Stimulated activated CD8-positive, alpha-beta memory T cell treated with anti-CD3 and anti-CD28 coated beads, Interleukin-7, amount 100 ng/mL, for 24 hours (primary cell): ENCODE data around the gene MAP3K21.

Source experiments
- DNase-seq: peaks from one replicate; pipeline ENCODE4 v3.0.0-alpha.2; 2020; ENCODE audit warnings: low read depth

The MAP3K21 gene

GRCh38 chr1:233389169-233389568, 61.6 kb downstream of the MAP3K21 start:
- no peak for DNase-seq

- no peak for DNase-seq
Measured at GRCh38 chr1:233389893-233390292, 62.4 kb downstream of the MAP3K21 start.

DNA sequence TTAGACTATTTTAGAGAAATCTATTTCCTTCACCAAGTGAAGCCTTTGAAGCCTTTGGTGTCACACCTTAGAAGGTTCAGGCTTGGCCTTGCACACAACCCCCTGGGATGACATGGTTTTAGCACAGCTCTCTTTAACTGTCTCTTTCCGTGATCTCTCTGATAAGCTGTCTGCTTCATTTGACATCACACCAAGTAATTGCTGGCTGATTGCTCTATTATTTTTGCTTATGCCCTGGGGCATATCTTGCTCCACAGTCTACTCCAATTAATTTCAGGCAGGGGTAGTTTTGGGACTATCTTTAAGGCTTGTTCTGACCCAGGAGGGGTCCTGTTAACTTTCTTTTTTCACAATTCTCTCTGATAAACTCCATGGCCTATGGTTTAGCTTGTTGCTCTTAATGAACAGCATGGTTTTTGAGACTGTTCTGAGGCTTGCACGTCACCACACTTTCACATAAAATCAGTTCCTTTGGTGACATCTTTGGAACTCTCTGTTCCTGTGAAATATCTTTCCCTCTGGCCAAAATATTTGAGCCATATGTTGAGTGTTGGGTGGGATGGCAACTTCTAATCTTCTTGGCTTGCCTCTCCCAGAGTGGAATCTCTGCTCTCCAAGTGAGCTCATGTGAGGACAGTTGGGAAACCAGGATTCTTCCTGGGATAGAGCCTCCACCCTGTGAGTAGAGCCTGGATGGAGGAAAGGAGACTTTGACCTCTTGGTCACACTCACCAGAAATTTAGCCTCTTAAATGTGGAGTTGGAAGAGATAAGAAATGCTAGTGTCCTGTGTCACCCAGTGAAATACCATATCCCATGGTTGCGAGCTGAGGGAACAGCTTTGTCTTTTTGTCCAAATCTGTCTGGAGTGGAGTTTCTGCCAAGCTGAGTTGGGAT, 63.6 kb downstream of the MAP3K21 start:
- no peak for DNase-seq

DNA sequence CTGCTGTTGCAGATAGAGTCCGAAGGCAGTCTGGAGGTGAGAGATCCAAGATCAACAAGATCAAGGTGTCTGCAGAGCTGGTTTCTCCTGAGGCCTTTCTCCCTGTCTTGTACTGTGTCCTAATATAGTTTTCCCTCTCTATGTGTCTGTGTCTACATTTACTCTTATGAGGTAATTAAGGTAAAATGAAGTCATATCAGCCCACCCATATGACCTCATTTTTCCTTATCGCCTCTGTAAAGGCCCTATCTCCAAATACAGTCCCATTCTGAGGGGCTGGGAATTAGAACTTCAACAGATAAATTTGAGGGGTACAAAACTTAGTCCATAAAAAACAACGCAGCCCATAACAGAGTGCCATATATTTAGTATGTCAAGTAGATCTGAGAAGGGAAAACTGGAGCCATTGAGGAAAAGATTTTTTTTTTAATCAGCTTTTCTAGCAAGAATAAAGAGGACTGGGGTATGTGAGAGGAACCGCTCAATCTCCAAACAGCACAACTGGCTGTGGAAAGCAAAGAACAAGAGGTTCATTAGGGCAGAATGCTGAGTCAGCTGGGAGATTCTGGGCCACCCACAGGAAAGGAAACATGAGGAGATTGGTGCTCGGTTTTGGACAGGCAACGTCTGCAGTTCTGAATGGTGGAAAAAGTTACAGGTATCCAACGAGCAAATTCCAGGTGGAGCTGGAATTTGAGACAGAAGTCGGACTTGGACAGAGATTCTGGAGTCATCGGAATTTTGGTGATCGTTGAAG, 65.7 kb downstream of the MAP3K21 start:
- no peak for DNase-seq

GRCh38 chr1:233393926-233394680, 66.6 kb downstream of the MAP3K21 start:
- no peak for DNase-seq

GRCh38 chr1:233394860-233395717, 67.6 kb downstream of the MAP3K21 start:
- DNase-seq = no peak

GRCh38 chr1:233395863-233396646, 68.5 kb downstream of the MAP3K21 start:
- no peak for DNase-seq

DNA sequence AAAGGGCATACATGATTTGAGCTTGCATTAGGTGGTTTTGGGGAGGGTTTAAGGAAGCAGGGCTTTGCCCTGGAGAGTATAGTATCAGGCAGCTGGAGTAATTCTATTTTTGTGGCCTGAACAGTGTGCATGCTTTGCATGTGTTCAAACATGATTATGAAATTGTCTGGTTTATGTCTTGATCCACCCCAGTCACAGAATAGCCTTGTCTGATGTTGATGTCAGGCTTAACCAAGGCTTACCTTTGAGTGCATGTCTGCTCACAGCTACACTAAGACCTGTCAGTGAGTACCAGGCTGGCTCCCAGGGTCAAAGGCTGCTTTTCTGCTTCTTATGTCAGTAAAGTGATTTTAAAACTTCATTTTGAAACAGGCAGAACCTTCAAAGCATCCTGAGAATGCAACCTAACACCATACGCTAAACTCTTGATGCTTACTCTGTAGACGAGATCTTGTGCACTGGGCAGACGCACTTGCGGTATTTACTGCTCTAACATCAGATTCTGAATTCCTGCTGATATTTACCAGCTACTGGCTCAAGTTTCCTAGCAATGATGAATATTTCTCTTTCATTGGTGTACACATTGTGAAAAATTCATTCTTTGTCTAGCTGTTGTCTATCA, 78.9 kb downstream of the MAP3K21 start:
- DNase-seq = no peak

DNA sequence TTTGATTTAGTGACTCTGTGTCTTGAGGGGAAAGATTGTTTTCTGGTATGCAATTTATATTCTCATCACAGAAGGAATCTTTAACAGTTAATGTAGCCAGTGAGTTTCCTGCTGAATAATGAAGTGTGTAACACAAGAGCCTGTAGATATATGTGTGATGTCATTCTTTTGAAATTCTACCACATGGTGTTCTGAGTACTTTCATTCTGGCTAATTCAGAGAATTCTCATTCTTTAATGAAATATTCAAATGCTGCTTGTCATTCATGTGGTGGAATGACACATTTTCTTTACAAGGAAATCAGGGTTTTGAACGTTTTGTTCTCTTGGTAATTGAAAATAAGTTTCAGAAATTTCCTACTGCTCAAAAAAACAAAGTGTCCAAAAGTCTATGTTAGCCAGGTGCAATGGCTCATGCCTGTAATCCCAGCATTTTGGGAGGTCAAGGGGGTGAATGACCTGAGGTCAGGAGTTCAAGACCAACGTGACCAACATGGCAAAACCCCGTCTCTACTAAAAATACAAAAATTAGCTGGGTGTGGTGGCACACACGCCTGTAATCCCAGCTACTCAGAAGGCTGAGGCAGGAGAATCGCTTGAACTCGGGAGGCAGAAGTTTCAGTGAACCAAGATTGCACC, 79.6 kb downstream of the MAP3K21 start:
- no peak for DNase-seq

- no peak for DNase-seq
Measured at GRCh38 chr1:233409540-233409939, 82.0 kb downstream of the MAP3K21 start.

DNA sequence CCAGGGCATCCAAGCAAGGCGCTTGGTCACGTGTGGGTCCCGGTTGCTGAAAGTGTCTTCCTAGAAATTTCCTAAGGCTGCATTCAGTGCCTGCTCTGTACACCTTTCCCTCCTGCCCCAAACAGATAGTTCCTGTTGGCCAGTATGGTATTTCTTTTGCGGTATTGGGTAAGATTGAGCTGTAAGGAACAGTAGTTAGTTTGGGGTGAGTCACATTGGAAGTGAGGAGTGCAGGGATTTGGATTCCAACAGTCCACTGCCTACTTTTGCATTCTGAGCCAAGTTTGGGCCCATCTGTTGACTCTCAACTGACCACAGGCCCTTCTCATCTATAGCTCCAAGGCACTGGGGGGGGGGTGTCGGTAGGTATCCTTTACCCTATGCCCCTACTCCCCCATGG, 83.4 kb downstream of the MAP3K21 start:
- DNase-seq = no peak

- no peak for DNase-seq
Measured at GRCh38 chr1:233412812-233413211, 85.3 kb downstream of the MAP3K21 start.

- DNase-seq = no peak
Measured at GRCh38 chr1:233421293-233421692, 93.8 kb downstream of the MAP3K21 start.

DNA sequence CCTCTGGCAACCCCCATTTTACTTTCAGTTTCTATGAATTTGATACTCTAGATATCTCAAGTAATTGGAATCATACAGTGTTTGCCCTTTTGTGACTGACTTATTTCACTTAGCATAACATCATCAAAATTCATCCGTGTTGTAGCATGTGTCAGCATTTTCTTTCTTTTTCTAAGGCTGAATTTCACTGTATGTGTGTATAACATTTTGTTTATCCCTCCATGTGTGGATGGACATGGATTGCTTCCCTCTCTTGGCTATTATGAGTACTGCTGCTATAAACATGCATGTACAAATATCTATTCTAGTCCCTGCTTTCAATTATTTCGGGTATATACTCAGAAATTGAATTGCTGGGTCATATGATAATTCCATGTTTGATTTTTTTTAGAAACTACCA, 97.3 kb downstream of the MAP3K21 start:
- no peak for DNase-seq

GRCh38 chr1:233427907-233428306, 100.4 kb downstream of the MAP3K21 start:
- DNase-seq = no peak

- no peak for DNase-seq
Measured at GRCh38 chr1:233431753-233432403, 104.4 kb downstream of the MAP3K21 start.

GRCh38 chr1:233432916-233433315, 105.4 kb downstream of the MAP3K21 start:
- DNase-seq = no peak

DNA sequence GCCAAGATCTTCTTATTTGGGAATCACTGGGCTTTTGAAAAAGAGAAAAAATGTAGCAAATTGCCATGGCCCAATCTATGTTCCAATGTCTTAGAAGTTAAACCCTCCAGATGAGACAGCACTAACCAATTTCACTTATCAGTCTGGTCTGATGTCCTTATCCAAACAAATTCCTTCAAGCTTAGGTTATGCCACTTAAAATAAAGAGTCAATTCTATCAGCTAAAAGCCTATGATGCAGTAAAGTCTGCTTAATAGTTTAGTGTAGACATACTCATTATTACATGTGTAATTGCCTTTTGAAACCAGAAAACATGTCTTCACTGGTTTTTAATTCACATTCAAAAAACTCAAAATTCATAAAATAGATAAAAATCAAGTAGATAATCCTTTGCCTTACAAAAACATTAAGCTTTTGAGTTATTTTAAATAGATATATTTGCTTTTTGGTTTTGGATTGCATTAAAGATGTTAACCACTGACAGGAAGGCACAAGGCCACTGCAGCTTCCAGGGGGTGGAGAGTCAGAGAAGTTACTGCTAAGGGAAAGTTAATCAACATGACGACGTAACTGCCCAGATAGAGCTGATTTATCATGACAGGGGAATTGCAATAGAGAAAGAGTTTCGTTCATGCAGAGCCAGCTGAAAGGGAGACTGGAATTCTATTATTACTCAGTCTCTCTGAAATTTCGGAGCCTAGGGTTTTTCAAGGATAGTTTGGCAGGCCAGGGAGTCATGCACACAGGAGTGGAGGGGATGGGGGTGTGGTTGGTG, 106.1 kb downstream of the MAP3K21 start:
- no peak for DNase-seq
